Nucleus accumbens (tissue), 56 donors: Measurements from ENCODE around the gene MCM6.
"Not testable (repeated sequence)": the region's sequence is repeated elsewhere in the genome, so short reads cannot be mapped to it uniquely, and the experiment has no call there.

Experiments used
- DNase-seq, 56 donors: peaks; one replicate each; lab custom pipeline; 2025; lab: John Stamatoyannopoulos, UW

Gene MCM6

GRCh38 chr2:135825131-135825530 is 51.1 kb downstream of the MCM6 start:
- DNase-seq = no peak

GRCh38 chr2:135822855-135823254 is 53.4 kb downstream of the MCM6 start:
- DNase-seq = no peak

GRCh38 chr2:135821190-135821589 is 55.1 kb downstream of the MCM6 start:
- DNase-seq = no peak

- no peak for DNase-seq
Measured at GRCh38 chr2:135820003-135820618, 56.1 kb downstream of the MCM6 start.

- DNase-seq = no peak
Measured at GRCh38 chr2:135818937-135819610, 57.2 kb downstream of the MCM6 start.

GRCh38 chr2:135817951-135818350 is 58.3 kb downstream of the MCM6 start:
- no peak for DNase-seq

- DNase-seq = no peak
Measured at GRCh38 chr2:135817466-135817865, 58.8 kb downstream of the MCM6 start.

GRCh38 chr2:135815269-135815668 is 61.0 kb downstream of the MCM6 start:
- no peak for DNase-seq

- no peak for DNase-seq
Measured at GRCh38 chr2:135812907-135813511, 63.2 kb downstream of the MCM6 start.

- DNase-seq = not testable (repeated sequence)
Measured at GRCh38 chr2:135807874-135808273, 68.4 kb downstream of the MCM6 start.

GRCh38 chr2:135803278-135803677 is 73.0 kb downstream of the MCM6 start:
- no peak for DNase-seq

GRCh38 chr2:135802350-135802749 is 73.9 kb downstream of the MCM6 start:
- no peak for DNase-seq

- no peak for DNase-seq
Measured at GRCh38 chr2:135800513-135801460, 75.5 kb downstream of the MCM6 start.

- no peak for DNase-seq
Measured at GRCh38 chr2:135799738-135800137, 76.5 kb downstream of the MCM6 start.

GRCh38 chr2:135798762-135799161 is 77.5 kb downstream of the MCM6 start:
- no peak for DNase-seq

GRCh38 chr2:135798275-135798705 is 78.0 kb downstream of the MCM6 start:
- no peak for DNase-seq

GRCh38 chr2:135797497-135798274 is 78.6 kb downstream of the MCM6 start:
- peak in 40 of 56 donors; percentile 2 to 63 (median 20) for DNase-seq

- DNase-seq = no peak
Measured at GRCh38 chr2:135796606-135797005, 79.6 kb downstream of the MCM6 start.

- not testable (repeated sequence) for DNase-seq
Measured at GRCh38 chr2:135795641-135796040, 80.6 kb downstream of the MCM6 start.
